ENCODE results near the gene SNRK.
"Not testable (repeated sequence)": the region's sequence is repeated elsewhere in the genome, so short reads cannot be mapped to it uniquely, and the experiment has no call there.

SNRK gene

GRCh38 chr3:43346978-43347749, 60.8 kb downstream of the SNRK start:
- no peak for DNase-seq (ENCODE audit: low read depth)

GRCh38 chr3:43347774-43348173, 61.4 kb downstream of the SNRK start:
- DNase-seq (ENCODE audit: low read depth) = no peak

GRCh38 chr3:43348350-43348749, 62.0 kb downstream of the SNRK start:
- DNase-seq (ENCODE audit: low read depth) = no peak

GRCh38 chr3:43348852-43349574, 62.7 kb downstream of the SNRK start:
- no peak for DNase-seq (ENCODE audit: low read depth)

GRCh38 chr3:43349716-43350115, 63.4 kb downstream of the SNRK start:
- DNase-seq (ENCODE audit: low read depth) = no peak

GRCh38 chr3:43353393-43353792, 67.1 kb downstream of the SNRK start:
- DNase-seq (ENCODE audit: low read depth) = no peak

GRCh38 chr3:43353923-43354670, 67.8 kb downstream of the SNRK start:
- DNase-seq (ENCODE audit: low read depth) = no peak

- DNase-seq (ENCODE audit: low read depth) = not testable (repeated sequence)
Observed at GRCh38 chr3:43356033-43356432, 69.7 kb downstream of the SNRK start.

- DNase-seq (ENCODE audit: low read depth) = no peak
Observed at GRCh38 chr3:43361077-43361476, 74.7 kb downstream of the SNRK start.

GRCh38 chr3:43362183-43362582, 75.8 kb downstream of the SNRK start:
- no peak for DNase-seq (ENCODE audit: low read depth)

- DNase-seq (ENCODE audit: low read depth) = no peak
Observed at GRCh38 chr3:43362961-43363360, 76.6 kb downstream of the SNRK start.

GRCh38 chr3:43363621-43364266, 77.4 kb downstream of the SNRK start:
- no peak for DNase-seq (ENCODE audit: low read depth)

- DNase-seq (ENCODE audit: low read depth) = no peak
Observed at GRCh38 chr3:43364494-43364893, 78.2 kb downstream of the SNRK start.

GRCh38 chr3:43364926-43365325, 78.6 kb downstream of the SNRK start:
- no peak for DNase-seq (ENCODE audit: low read depth)

- no peak for DNase-seq (ENCODE audit: low read depth)
Observed at GRCh38 chr3:43365601-43366305, 79.4 kb downstream of the SNRK start.

GRCh38 chr3:43366481-43366880, 80.1 kb downstream of the SNRK start:
- DNase-seq (ENCODE audit: low read depth) = no peak

GRCh38 chr3:43366885-43367284, 80.5 kb downstream of the SNRK start:
- DNase-seq (ENCODE audit: low read depth) = no peak

- DNase-seq (ENCODE audit: low read depth) = no peak
Observed at GRCh38 chr3:43369404-43370292, 83.3 kb downstream of the SNRK start.

- DNase-seq (ENCODE audit: low read depth) = no peak
Observed at GRCh38 chr3:43370293-43370980, 84.1 kb downstream of the SNRK start.

- DNase-seq (ENCODE audit: low read depth) = no peak
Observed at GRCh38 chr3:43371494-43371893, 85.2 kb downstream of the SNRK start.

Data from stimulated activated CD8-positive, alpha-beta memory T cell treated with anti-CD3 and anti-CD28 coated beads, Interleukin-15, amount 100 ng/mL, for 24 hours (primary cell).